ENCODE data around the gene STK36.

STK36 gene

GRCh38 chr2:218718058-218718457 is 46.2 kb downstream of the STK36 start:
- no peak for DNase-seq (ENCODE audit: low spot score)
- no peak for FAIRE-seq

GRCh38 chr2:218719457-218719856 is 47.6 kb downstream of the STK36 start:
- DNase-seq (ENCODE audit: low spot score) (no peak), FAIRE-seq (no peak)

DNA sequence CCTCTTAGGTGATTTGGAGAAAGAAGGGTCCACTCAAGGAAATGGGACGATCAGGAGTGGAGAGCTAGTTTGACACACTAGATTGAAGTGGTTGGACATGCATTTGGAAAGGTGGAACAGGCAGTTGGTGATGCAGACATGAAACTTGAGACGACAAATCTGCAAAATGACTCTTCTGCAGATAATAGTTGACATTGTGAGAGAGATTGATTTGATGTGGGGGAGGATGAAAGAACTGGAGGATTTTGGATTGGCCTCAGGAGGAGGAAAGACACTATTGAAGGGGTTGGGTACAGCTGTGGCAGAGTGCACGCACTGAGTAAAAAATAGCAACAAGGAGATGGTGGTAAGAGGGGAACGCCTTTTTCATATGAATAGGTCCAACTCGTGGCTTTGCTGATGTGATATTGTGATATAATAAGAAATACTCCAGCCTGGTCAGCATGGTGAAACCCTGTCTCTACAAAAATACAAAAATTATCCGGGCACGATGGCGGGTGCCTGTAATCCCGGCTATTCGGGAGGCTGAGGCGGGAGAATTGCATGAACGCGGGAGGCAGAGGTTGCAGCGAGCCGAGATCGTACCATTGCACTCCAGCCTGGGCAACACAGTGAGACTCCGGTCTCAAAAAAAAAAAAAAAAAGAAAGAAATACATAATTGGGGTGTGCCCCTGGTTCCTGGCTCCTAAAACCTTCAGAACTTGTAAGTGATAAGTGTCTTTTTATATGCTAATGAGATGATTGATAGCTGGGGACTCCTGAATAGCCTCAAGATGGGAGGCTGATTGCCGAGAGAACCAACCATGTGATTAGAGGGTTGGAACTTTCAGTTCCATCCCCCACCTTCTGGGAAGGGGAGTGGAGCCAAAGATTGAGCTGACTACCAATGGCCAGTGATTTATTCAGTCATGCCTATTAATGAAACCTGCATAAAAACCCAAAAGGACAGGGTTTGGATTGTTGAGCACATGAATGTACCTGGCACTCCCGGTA is 48.5 kb downstream of the STK36 start:
- FAIRE-seq (no peak), DNase-seq (ENCODE audit: low spot score) (no peak)

GRCh38 chr2:218721488-218721887 is 49.6 kb downstream of the STK36 start:
- FAIRE-seq: no peak

GRCh38 chr2:218721934-218722333 is 50.0 kb downstream of the STK36 start:
- DNase-seq (ENCODE audit: low spot score): no peak
- no peak for FAIRE-seq

More at GRCh38 chr2:218721488-218721887, 49.6 kb downstream of the STK36 start:
- DNase-seq (ENCODE audit: low spot score): no peak

- FAIRE-seq: no peak
- no peak for DNase-seq (ENCODE audit: low spot score)
These were observed 50.5 kb downstream of the STK36 start for GRCh38 chr2:218722419-218722818.

GRCh38 chr2:218722876-218723785 is 51.2 kb downstream of the STK36 start:
- DNase-seq (ENCODE audit: low spot score): no peak
- FAIRE-seq: no peak

DNA sequence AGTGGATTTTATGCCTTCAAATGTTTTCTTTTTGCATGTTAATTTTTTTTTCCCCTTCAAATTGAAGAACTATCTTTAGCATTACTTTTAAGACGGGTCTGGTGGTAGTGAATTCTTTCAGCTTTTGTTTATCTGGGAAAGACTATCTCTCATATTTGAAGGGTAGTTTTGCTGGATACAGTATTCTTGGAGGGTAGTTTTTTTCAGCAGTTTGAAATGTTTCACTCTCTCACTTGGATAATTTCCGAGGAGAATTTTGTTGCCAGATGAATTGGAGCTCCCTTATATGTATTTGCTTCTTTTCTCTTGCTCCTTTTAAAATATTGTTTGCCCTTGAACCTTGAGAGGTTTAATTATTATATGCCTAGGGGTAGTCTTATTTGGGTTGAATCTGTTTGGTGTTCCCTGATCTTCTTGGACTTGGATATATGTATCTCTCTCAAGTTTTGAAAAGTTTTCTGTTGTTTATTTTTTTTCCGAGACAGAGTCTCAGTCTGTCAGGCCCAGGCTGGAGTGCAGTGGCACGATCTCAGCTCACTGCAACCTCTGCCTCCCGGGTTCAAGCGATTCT is 54.2 kb downstream of the STK36 start:
- DNase-seq (ENCODE audit: low spot score) (no peak), FAIRE-seq (no peak)

- DNase-seq (ENCODE audit: low spot score) (no peak), FAIRE-seq (no peak)
These were observed 55.7 kb downstream of the STK36 start for GRCh38 chr2:218727502-218728165.

- no peak for FAIRE-seq
- DNase-seq (ENCODE audit: low spot score): no peak
These were observed 57.8 kb downstream of the STK36 start for GRCh38 chr2:218729640-218730039.

GRCh38 chr2:218732052-218732760 is 60.3 kb downstream of the STK36 start:
- DNase-seq (ENCODE audit: low spot score): no peak
- no peak for FAIRE-seq

DNA sequence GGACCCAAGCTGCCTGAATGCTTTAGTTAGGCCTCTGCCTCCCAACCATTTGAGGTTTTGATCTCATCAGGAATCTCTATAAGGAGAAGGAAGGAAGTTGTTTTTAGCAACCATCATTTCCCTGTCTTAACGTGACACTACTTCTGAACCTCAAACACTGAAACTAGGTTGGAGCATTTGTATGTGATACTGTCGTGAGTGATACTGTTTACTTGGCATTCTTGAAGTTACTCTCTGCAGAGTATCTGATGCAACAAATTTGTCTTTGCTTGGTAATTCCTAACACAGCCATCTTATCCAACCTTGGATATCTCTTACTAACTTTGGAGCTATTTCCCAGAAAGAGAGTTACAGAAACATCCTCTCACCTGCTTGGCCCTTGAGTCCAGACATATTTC is 60.9 kb downstream of the STK36 start:
- FAIRE-seq: no peak
- no peak for DNase-seq (ENCODE audit: low spot score)

- DNase-seq (ENCODE audit: low spot score) (no peak), FAIRE-seq (no peak)
These were observed 61.5 kb downstream of the STK36 start for GRCh38 chr2:218733171-218734021.

GRCh38 chr2:218734190-218734975 is 62.5 kb downstream of the STK36 start:
- no peak for FAIRE-seq

DNA sequence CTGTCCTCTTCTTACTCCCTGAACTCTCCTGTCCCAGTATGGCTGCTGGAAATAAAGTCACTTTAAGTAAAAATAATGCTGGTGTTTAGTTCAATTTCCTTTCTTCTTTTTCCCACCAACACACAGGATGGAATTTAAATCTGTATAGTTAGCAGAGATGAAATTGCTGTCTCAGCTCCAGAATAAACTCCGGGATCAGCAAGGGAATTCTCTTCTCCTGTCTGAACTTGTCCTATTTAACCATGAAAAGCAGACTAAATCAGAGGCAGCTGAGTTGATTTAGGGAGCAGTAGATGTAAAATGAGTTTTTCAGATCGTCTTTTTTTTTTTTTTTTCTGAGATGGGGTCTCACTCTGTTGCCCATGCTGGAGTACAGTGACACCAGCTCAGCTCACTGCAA is 64.6 kb downstream of the STK36 start:
- DNase-seq (ENCODE audit: low spot score): no peak

More at GRCh38 chr2:218734190-218734975, 62.5 kb downstream of the STK36 start:
- DNase-seq (ENCODE audit: low spot score): no peak

GRCh38 chr2:218743068-218743467 is 71.2 kb downstream of the STK36 start:
- FAIRE-seq (no peak), DNase-seq (ENCODE audit: low spot score) (no peak)

More for the DNA sequence above, 64.6 kb downstream of the STK36 start:
- no peak for FAIRE-seq

GRCh38 chr2:218744615-218745014 is 72.7 kb downstream of the STK36 start:
- DNase-seq (ENCODE audit: low spot score): no peak
- no peak for FAIRE-seq

DNA sequence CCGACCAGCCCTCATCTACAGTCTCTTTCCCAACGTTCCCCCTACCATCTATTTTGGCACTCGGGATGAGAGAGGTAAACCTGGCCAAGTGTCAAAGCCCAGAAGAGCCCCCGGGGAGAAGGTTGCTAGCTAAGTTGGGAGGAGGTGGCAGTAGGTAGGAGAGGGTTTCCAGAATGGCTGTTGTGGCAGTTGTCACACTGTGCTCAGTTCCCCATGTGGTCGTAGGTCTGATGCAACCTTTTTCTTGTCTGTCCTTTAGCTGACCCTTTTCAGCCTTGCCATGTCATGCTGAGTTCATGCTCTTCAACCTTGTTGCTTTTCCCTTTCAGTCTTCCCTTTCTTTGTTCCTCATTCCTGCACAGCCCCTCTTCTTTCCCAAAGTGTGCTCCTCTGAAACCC is 73.3 kb downstream of the STK36 start:
- FAIRE-seq (no peak), DNase-seq (ENCODE audit: low spot score) (no peak)

Data from urothelium cell line (cell line).